A673 (cell line): ENCODE data around the gene AHRR.
"Not testable (repeated sequence)": the region's sequence is repeated elsewhere in the genome, so short reads cannot be mapped to it uniquely, and the experiment has no call there.

Experiments
- EZH2 ChIP-seq: fragments of 200-600 bp; sonication (generic); IDR thresholded peaks from 2 replicates; pipeline ENCODE4 v1.6.1; 2017; ENCODE audit warnings: borderline replicate concordance, low read depth, mild to moderate bottlenecking, mixed read lengths, antibody characterized with exemption, low read length; ENCODE audit not compliant: poor library complexity, severe bottlenecking
- TF ChIP-seq, protein P1 (sequence below): fragments of 300-800, 200-600 bp; sonication (generic); conservative IDR thresholded peaks from 2 replicates; pipeline ENCODE4 v1.5.1; 2017; ENCODE audit warnings: low read depth, mild to moderate bottlenecking, antibody characterized with exemption, low read length, moderate library complexity, mixed read lengths

GRCh38 chr5:271828-272167 is 49.7 kb upstream of the AHRR start:
- TF ChIP-seq, protein P1, sequence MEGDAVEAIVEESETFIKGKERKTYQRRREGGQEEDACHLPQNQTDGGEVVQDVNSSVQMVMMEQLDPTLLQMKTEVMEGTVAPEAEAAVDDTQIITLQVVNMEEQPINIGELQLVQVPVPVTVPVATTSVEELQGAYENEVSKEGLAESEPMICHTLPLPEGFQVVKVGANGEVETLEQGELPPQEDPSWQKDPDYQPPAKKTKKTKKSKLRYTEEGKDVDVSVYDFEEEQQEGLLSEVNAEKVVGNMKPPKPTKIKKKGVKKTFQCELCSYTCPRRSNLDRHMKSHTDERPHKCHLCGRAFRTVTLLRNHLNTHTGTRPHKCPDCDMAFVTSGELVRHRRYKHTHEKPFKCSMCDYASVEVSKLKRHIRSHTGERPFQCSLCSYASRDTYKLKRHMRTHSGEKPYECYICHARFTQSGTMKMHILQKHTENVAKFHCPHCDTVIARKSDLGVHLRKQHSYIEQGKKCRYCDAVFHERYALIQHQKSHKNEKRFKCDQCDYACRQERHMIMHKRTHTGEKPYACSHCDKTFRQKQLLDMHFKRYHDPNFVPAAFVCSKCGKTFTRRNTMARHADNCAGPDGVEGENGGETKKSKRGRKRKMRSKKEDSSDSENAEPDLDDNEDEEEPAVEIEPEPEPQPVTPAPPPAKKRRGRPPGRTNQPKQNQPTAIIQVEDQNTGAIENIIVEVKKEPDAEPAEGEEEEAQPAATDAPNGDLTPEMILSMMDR, result not testable (repeated sequence)
- not testable (repeated sequence) for TF ChIP-seq EZH2
